ENCODE measurements around the gene DNAAF3. TPM values are rescaled to one million over a fixed set of nuclear protein-coding genes. Genes with fewer than 3 reads are reported as not detected.
A peak's percentile ranks its signal among the peaks of the same experiment; 100 is the strongest.

Gene DNAAF3
- total and polyA plus RNA-seq, 7 experiments from 2014 or later = not detected

GRCh38 chr19:55116232-55116858 is 50.1 kb downstream of the DNAAF3 start:
- Mint-ChIP-seq H3K9me3 (peaks cover 0 to 2% (median 0%) of the 10 kb centered on the region in 11 donors), H3K27ac (peak overlapping the region; percentile 91 to 96 (median 95)), H3K4me1 (peaks cover 14 to 47% (median 36%) of the 10 kb centered on the region in 7 donors), H3K4me3 (peak overlapping the region; percentile 91 to 100 (median 96)), H3K27me3 (peaks cover 0 to 5% (median 0%) of the 10 kb centered on the region in 5 donors), H3K36me3 (peaks cover 0 to 5% (median 0%) of the 10 kb centered on the region in 5 donors)
- CTCF ChIA-PET = interaction anchor here (0.5 kb wide), 1 partner anchor 413 kb away, joined by 3 read pairs; no protein-coding TSS in a partner anchor
- H3K36me3 ChIP-seq (ENCODE audit: control insufficient read depth in 2 of 3, insufficient read depth in 3 of 3, low read length in 3 of 3) = peaks cover 0 to 21% (median 0%) of the 10 kb centered on the region in 3 experiments
- POLR2A ChIA-PET = interaction anchor here (0.6 to 1.3 kb wide), 4 partner anchors 16 to 522 kb away, joined by 3 to 9 read pairs (median 3); no protein-coding TSS in a partner anchor
- peaks cover 12 to 19% of the 10 kb centered on the region in 2 donors for H3K4me1 ChIP-seq (ENCODE audit: control insufficient read depth in 2 of 2, insufficient read depth in 2 of 2, low read length in 2 of 2)
- intact Hi-C loops (cut with micrococcal nuclease) = loop anchor here (2.0 to 10.0 kb wide), 9 partner anchors 36 to 1014 kb away; partner anchors contain the start of genes NDUFA3 (in 1 of the 2), PPP6R1 (in 1 of the 2), PRPF31 (in 1 of the 2) and TFPT (in 1 of the 2)
- peak; percentile 31 for ATAC-seq
- H3K4me3 ChIP-seq (ENCODE audit: low read length) = peak overlapping the region; percentile 82
- no peaks in the 10 kb centered on the region for H3K9me3 ChIP-seq (ENCODE audit: control insufficient read depth in 2 of 3, low read length in 3 of 3)
- peak in 6 of 9 donors; percentile 29 to 54 (median 35) for DNase-seq
- no peaks in the 10 kb centered on the region for H3K27me3 ChIP-seq (ENCODE audit: control insufficient read depth in 2 of 2, insufficient read depth in 2 of 2, low read length in 2 of 2)
- peak overlapping the region; percentile 74 for H3K27ac ChIP-seq (ENCODE audit: low read depth, low read length)

DNA sequence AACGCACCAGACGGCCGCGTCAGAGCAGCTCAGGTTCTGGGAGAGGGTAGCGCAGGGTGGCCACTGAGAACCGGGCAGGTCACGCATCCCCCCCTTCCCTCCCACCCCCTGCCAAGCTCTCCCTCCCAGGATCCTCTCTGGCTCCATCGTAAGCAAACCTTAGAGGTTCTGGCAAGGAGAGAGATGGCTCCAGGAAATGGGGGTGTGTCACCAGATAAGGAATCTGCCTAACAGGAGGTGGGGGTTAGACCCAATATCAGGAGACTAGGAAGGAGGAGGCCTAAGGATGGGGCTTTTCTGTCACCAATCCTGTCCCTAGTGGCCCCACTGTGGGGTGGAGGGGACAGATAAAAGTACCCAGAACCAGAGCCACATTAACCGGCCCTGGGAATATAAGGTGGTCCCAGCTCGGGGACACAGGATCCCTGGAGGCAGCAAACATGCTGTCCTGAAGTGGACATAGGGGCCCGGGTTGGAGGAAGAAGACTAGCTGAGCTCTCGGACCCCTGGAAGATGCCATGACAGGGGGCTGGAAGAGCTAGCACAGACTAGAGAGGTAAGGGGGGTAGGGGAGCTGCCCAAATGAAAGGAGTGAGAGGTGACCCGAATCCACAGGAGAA is 50.9 kb downstream of the DNAAF3 start:
- peaks cover 0 to 25% (median 0%) of the 10 kb centered on the region in 3 experiments for H3K36me3 ChIP-seq (ENCODE audit: control insufficient read depth in 2 of 3, insufficient read depth in 3 of 3, low read length in 3 of 3)
- H3K4me1 ChIP-seq (ENCODE audit: control insufficient read depth in 2 of 2, insufficient read depth in 2 of 2, low read length in 2 of 2) = peaks cover 12 to 19% of the 10 kb centered on the region in 2 donors
- H3K4me3 ChIP-seq (ENCODE audit: low read length) = peak overlapping the region; percentile 82
- CTCF ChIA-PET = no interaction called here
- H3K27me3 ChIP-seq (ENCODE audit: control insufficient read depth in 2 of 2, insufficient read depth in 2 of 2, low read length in 2 of 2) = no peaks in the 10 kb centered on the region
- intact Hi-C loops (cut with micrococcal nuclease) = loop anchor here (2.0 to 10.0 kb wide), 9 partner anchors 35 to 1013 kb away; partner anchors contain the start of genes NDUFA3 (in 1 of the 2), PPP6R1 (in 1 of the 2), PRPF31 (in 1 of the 2) and TFPT (in 1 of the 2)
- no peaks in the 10 kb centered on the region for H3K9me3 ChIP-seq (ENCODE audit: control insufficient read depth in 2 of 3, low read length in 3 of 3)
- peak in 2 of 9 donors; percentile 17 to 43 for DNase-seq
- Mint-ChIP-seq H3K9me3 (peaks cover 0 to 2% (median 0%) of the 10 kb centered on the region in 11 donors), H3K4me1 (peaks cover 14 to 52% (median 37%) of the 10 kb centered on the region in 7 donors), H3K36me3 (peaks cover 0 to 7% (median 0%) of the 10 kb centered on the region in 5 donors), H3K27me3 (peaks cover 0 to 2% (median 0%) of the 10 kb centered on the region in 5 donors), H3K27ac (peak overlapping the region; percentile 91 to 96 (median 95)), H3K4me3 (peak overlapping the region; percentile 91 to 100 (median 96))
- POLR2A ChIA-PET = interaction anchor here (0.8 to 1.3 kb wide), 2 partner anchors 110 to 523 kb away, joined by 3 read pairs; no protein-coding TSS in a partner anchor
- no peak for ATAC-seq
- H3K27ac ChIP-seq (ENCODE audit: low read depth, low read length) = peak overlapping the region; percentile 74

GRCh38 chr19:55114566-55115145 is 51.8 kb downstream of the DNAAF3 start:
- no peak overlapping the region for H3K27ac ChIP-seq (ENCODE audit: low read depth, low read length)

DNA sequence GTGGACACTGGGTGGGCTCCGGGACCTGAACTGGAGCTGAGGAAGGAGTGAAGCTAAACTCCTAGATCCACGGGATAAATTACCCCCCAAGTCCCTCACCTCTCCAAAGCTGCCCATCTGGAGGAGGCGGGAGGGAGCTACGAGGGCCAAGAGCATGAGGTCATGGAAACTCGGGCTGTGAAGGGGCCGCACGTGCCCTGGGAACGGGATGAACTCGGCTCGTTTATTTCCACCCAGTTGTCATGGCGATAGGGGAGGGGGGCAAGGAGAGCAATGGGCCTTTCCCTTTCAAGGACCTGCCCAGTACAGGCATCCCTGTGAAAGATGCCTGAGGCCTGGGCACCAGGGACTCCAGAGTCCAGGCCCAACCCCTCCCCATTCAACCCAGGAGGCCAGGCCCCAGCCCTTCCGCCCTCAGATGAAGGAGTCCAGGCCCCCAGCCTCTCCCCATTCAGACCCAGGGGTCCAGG is 52.8 kb downstream of the DNAAF3 start:
- Histone ChIP-seq H3K27ac (ENCODE audit: low read depth, low read length) (no peak overlapping the region), H3K4me3 (ENCODE audit: low read length) (no peak overlapping the region), H3K27me3 (ENCODE audit: control insufficient read depth in 2 of 2, insufficient read depth in 2 of 2, low read length in 2 of 2) (no peaks in the 10 kb centered on the region), H3K36me3 (ENCODE audit: control insufficient read depth in 2 of 3, insufficient read depth in 3 of 3, low read length in 3 of 3) (peaks cover 0 to 38% (median 0%) of the 10 kb centered on the region in 3 experiments), H3K9me3 (ENCODE audit: control insufficient read depth in 2 of 3, low read length in 3 of 3) (no peaks in the 10 kb centered on the region), H3K4me1 (ENCODE audit: control insufficient read depth in 2 of 2, insufficient read depth in 2 of 2, low read length in 2 of 2) (peaks cover 12 to 15% of the 10 kb centered on the region in 2 donors)
- no peak for ATAC-seq
- CTCF ChIA-PET = no interaction called here
- peak overlapping the region in 1 of 9 donors; percentile 19 for H3K27ac Mint-ChIP-seq
- peak overlapping the region in 1 of 10 donors; percentile 48 for H3K4me3 Mint-ChIP-seq
- H3K4me1 Mint-ChIP-seq = peaks cover 14 to 40% (median 30%) of the 10 kb centered on the region in 7 donors
- intact Hi-C loops (cut with micrococcal nuclease) = loop anchor here in 1 of 2 donors (10.0 kb wide), 1 partner anchor 999 kb away; the partner anchor contains the start of genes PRPF31 and TFPT
- POLR2A ChIA-PET = no interaction called here
- peaks cover 0 to 2% (median 0%) of the 10 kb centered on the region in 11 donors for H3K9me3 Mint-ChIP-seq
- DNase-seq = no peak
- no peaks in the 10 kb centered on the region for H3K27me3 Mint-ChIP-seq
- H3K36me3 Mint-ChIP-seq = peaks cover 0 to 12% (median 5%) of the 10 kb centered on the region in 5 donors

More at GRCh38 chr19:55114566-55115145, 51.8 kb downstream of the DNAAF3 start:
- H3K4me1 Mint-ChIP-seq = peaks cover 14 to 50% (median 37%) of the 10 kb centered on the region in 7 donors
- peaks cover 0 to 2% (median 0%) of the 10 kb centered on the region in 11 donors for H3K9me3 Mint-ChIP-seq
- peak overlapping the region in 9 of 10 donors; percentile 35 to 100 (median 94) for H3K4me3 Mint-ChIP-seq
- peaks cover 0 to 7% (median 0%) of the 10 kb centered on the region in 5 donors for H3K36me3 Mint-ChIP-seq
- H3K27ac Mint-ChIP-seq = peak overlapping the region in 7 of 9 donors; percentile 14 to 95 (median 55)
- no peaks in the 10 kb centered on the region for H3K27me3 ChIP-seq (ENCODE audit: control insufficient read depth in 2 of 2, insufficient read depth in 2 of 2, low read length in 2 of 2)
- peaks cover 0 to under 1% (median 0%) of the 10 kb centered on the region in 5 donors for H3K27me3 Mint-ChIP-seq
- no peak for DNase-seq
- ChIA-PET CTCF (no interaction called here), POLR2A (no interaction called here)
- intact Hi-C loops (cut with micrococcal nuclease) = loop anchor here (5.0 to 10.0 kb wide), 4 partner anchors 143 to 1008 kb away; partner anchors contain the start of genes PPP6R1 (in 1 of the 2), PRPF31 (in 1 of the 2), TFPT (in 1 of the 2) and ZNF787 (in 1 of the 2)
- H3K4me3 ChIP-seq (ENCODE audit: low read length) = no peak overlapping the region
- H3K9me3 ChIP-seq (ENCODE audit: control insufficient read depth in 2 of 3, low read length in 3 of 3) = no peaks in the 10 kb centered on the region
- no peak for ATAC-seq
- peaks cover 12 to 19% of the 10 kb centered on the region in 2 donors for H3K4me1 ChIP-seq (ENCODE audit: control insufficient read depth in 2 of 2, insufficient read depth in 2 of 2, low read length in 2 of 2)
- peaks cover 0 to 32% (median 0%) of the 10 kb centered on the region in 3 experiments for H3K36me3 ChIP-seq (ENCODE audit: control insufficient read depth in 2 of 3, insufficient read depth in 3 of 3, low read length in 3 of 3)

DNA sequence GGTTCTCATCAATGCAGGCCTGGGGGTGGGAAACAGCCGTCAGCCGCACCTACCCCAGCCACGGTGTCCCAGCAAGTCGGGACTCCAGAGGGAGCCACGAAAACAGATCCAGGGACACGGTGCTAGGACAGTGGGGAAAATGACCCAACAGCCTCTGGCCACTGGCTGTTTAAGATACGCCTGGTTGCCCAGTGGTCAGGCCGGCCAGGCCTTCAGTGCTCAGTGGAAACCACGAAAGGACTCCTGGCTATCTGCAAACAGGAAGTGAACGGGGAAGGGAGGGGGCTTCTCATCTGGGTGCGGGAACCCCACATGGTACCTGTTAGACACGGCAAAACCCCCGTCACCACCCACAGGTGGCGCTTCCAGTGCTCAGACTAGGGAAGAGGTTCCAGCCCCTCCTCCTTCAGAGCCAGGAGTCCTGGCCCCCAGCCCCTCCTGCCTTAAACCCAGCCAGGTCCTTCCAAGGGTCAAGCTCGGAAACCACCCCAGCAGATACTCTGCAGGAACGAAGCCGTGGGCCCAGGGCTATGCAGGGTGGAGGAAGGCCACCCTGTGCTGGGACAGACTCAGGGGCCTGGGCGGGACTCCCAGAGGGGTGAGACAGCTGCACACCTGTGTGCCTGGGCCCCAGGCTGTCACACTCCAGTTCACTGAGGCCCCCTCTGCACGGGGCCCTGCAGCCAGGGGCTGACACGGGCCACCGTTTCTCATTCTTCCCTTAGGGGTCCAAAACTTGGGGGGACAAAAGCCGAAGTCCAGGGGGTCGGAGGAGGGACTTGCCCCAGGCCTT is 53.4 kb downstream of the DNAAF3 start:
- no peak for DNase-seq
- ATAC-seq = no peak

More for the DNA sequence above, 53.4 kb downstream of the DNAAF3 start:
- H3K4me3 Mint-ChIP-seq = peak overlapping the region in 1 of 10 donors; percentile 31
- H3K36me3 Mint-ChIP-seq = peaks cover 0 to 15% (median 9%) of the 10 kb centered on the region in 5 donors
- Histone ChIP-seq H3K27ac (ENCODE audit: low read depth, low read length) (no peak overlapping the region), H3K9me3 (ENCODE audit: control insufficient read depth in 2 of 3, low read length in 3 of 3) (no peaks in the 10 kb centered on the region), H3K4me1 (ENCODE audit: control insufficient read depth in 2 of 2, insufficient read depth in 2 of 2, low read length in 2 of 2) (peaks cover 7 to 11% of the 10 kb centered on the region in 2 donors), H3K36me3 (ENCODE audit: control insufficient read depth in 2 of 3, insufficient read depth in 3 of 3, low read length in 3 of 3) (peaks cover 0 to 38% (median 0%) of the 10 kb centered on the region in 3 experiments), H3K27me3 (ENCODE audit: control insufficient read depth in 2 of 2, insufficient read depth in 2 of 2, low read length in 2 of 2) (no peaks in the 10 kb centered on the region), H3K4me3 (ENCODE audit: low read length) (no peak overlapping the region)
- intact Hi-C loops (cut with micrococcal nuclease) = loop anchor here in 1 of 2 donors (10.0 kb wide), 1 partner anchor 998 kb away; the partner anchor contains the start of genes PRPF31 and TFPT
- ChIA-PET CTCF (no interaction called here), POLR2A (no interaction called here)
- no peaks in the 10 kb centered on the region for H3K27me3 Mint-ChIP-seq
- H3K4me1 Mint-ChIP-seq = peaks cover 14 to 35% (median 26%) of the 10 kb centered on the region in 7 donors
- peaks cover 0 to 2% (median 0%) of the 10 kb centered on the region in 11 donors for H3K9me3 Mint-ChIP-seq
- no peak overlapping the region for H3K27ac Mint-ChIP-seq
